Colonic mucosa (tissue), 4 donors: ENCODE measurements around the gene XKR7. TPM values are rescaled to one million over a fixed set of nuclear protein-coding genes. Genes with fewer than 3 reads are reported as not detected.
A peak's percentile ranks its signal among the peaks of the same experiment; 100 is the strongest.

Experiments used
- DNase-seq: peaks from one replicate; pipeline ENCODE4 v3.0.0-alpha.2; 2020
- H3K27ac ChIP-seq: fragments of 200-600 bp; one replicate; pipeline ENCODE4 v1.8.0; 2021
- H3K27me3 ChIP-seq: fragments of 200-600 bp; one replicate; pipeline ENCODE4 v1.8.0; 2021
- H3K36me3 ChIP-seq: fragments of 200-600 bp; one replicate; pipeline ENCODE4 v1.8.0; 2021
- H3K4me1 ChIP-seq: fragments of 200-600 bp; one replicate; pipeline ENCODE4 v1.8.0; 2021; ENCODE audit warnings: mild to moderate bottlenecking
- H3K4me3 ChIP-seq: fragments of 200-600 bp; one replicate; pipeline ENCODE4 v1.8.0; 2021
- H3K9ac ChIP-seq, 2 donors: one replicate each; pipeline ENCODE4 v1.7.0; 2013; ENCODE audit warnings: control low read depth in 2 of 2, low read depth in 2 of 2, low read length in 2 of 2
- H3K9me3 ChIP-seq: fragments of 200-600 bp; one replicate; pipeline ENCODE4 v1.8.0; 2021
- CTCF ChIP-seq: fragments of 200-600 bp; IDR thresholded peaks from one replicate; pipeline ENCODE4 v1.8.0; 2022; ENCODE audit warnings: antibody characterized with exemption, mild to moderate bottlenecking
- intact Hi-C: fragments of 100-400 bp; cut with DNase I; formaldehyde crosslinking; loops from one replicate; pipeline ENCODE4 v1.14.1; 2022
- total RNA-seq, 2 donors: library from RNA; stranded (reverse); fragmentation: NEBNext Ultra II Directional in 1 of 2; extraction: Animal tissue kit (Norgen Biotek cat#: 25700) in 1 of 2; gene quantifications; one replicate each; pipeline ENCODE4 v1.2.1, GENCODE V29; 2021
- donor health status: healthy.
- donor health status: DM: no; HTN: no; CAD: no.
- donor health status: DM: no; HTN: no; CAD: no.

Gene XKR7
- total RNA-seq, 2 donors from 2014 or later: 0.07 to 0.16 TPM

GRCh38 chr20:31945319-31945718 is 22.6 kb upstream of the XKR7 start:
- DNase-seq: no peak
- intact Hi-C loops: no loop called here
- Histone ChIP-seq H3K4me3 (no peak overlapping the region), H3K27ac (no peak overlapping the region), H3K9me3 (no peaks in the 10 kb centered on the region), H3K9ac (no peak overlapping the region), H3K36me3 (no peaks in the 10 kb centered on the region), H3K4me1 (peaks cover under 1% of the 10 kb centered on the region), H3K27me3 (no peaks in the 10 kb centered on the region)
- TF ChIP-seq CTCF: no peak

- no peaks in the 10 kb centered on the region for H3K9me3 ChIP-seq
- intact Hi-C loops: no loop called here
- no peaks in the 10 kb centered on the region for H3K27me3 ChIP-seq
- peaks cover 5% of the 10 kb centered on the region for H3K4me1 ChIP-seq
- DNase-seq: no peak
- H3K4me3 ChIP-seq: no peak overlapping the region
- no peak for TF ChIP-seq CTCF
- H3K36me3 ChIP-seq: no peaks in the 10 kb centered on the region
- no peak overlapping the region for H3K27ac ChIP-seq
- no peak overlapping the region for H3K9ac ChIP-seq
Observed at GRCh38 chr20:31945785-31946184, 22.2 kb upstream of the XKR7 start.

GRCh38 chr20:31948008-31948407 is 19.9 kb upstream of the XKR7 start:
- H3K4me1 ChIP-seq: peaks cover 9% of the 10 kb centered on the region
- intact Hi-C loops: no loop called here

GRCh38 chr20:31949877-31950646 is 17.9 kb upstream of the XKR7 start:
- Histone ChIP-seq H3K4me1 (peaks cover 9% of the 10 kb centered on the region), H3K36me3 (no peaks in the 10 kb centered on the region), H3K9me3 (no peaks in the 10 kb centered on the region), H3K27me3 (no peaks in the 10 kb centered on the region), H3K27ac (no peak overlapping the region), H3K4me3 (no peak overlapping the region), H3K9ac (peak overlapping the region in 1 of 2 donors; percentile 84)
- DNase-seq: no peak
- TF ChIP-seq CTCF: no peak
- intact Hi-C loops: no loop called here

More at GRCh38 chr20:31948008-31948407, 19.9 kb upstream of the XKR7 start:
- Histone ChIP-seq H3K27me3 (no peaks in the 10 kb centered on the region), H3K27ac (no peak overlapping the region), H3K9me3 (no peaks in the 10 kb centered on the region), H3K9ac (no peak overlapping the region), H3K36me3 (no peaks in the 10 kb centered on the region), H3K4me3 (no peak overlapping the region)
- DNase-seq: no peak
- no peak for TF ChIP-seq CTCF

- no peaks in the 10 kb centered on the region for H3K27me3 ChIP-seq
- peak overlapping the region; percentile 97 for H3K4me3 ChIP-seq
- no peak for TF ChIP-seq CTCF
- no peak for DNase-seq
- intact Hi-C loops: no loop called here
- no peak overlapping the region for H3K27ac ChIP-seq
- H3K9me3 ChIP-seq: no peaks in the 10 kb centered on the region
- peak overlapping the region; percentile 84 to 86 for H3K9ac ChIP-seq
- H3K4me1 ChIP-seq: peaks cover 9% of the 10 kb centered on the region
- no peaks in the 10 kb centered on the region for H3K36me3 ChIP-seq
Observed at GRCh38 chr20:31951203-31951529, 16.8 kb upstream of the XKR7 start.
